ENCODE measurements around the gene PIBF1.
"Not testable (repeated sequence)": the region's sequence is repeated elsewhere in the genome, so short reads cannot be mapped to it uniquely, and the experiment has no call there.

Gene PIBF1

DNA sequence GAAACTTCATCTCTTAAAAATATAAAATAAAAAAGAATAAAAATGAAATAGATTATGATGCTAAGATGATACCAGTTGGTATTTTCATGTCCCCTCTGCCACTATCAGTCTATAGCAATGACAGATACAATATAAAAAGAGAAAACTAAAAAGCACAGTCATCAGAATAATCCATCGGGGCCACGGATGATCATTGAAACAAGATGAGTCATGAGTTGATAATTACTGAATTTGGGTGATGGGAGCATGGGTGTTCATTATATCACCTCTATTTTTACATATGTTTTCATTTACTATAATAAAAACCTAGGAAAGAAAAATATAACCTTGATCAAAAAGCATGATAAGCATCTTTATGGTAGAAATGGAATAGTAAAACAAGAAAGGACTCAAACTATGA lies 41.1 kb downstream of the PIBF1 start:
- no peak for DNase-seq

DNA sequence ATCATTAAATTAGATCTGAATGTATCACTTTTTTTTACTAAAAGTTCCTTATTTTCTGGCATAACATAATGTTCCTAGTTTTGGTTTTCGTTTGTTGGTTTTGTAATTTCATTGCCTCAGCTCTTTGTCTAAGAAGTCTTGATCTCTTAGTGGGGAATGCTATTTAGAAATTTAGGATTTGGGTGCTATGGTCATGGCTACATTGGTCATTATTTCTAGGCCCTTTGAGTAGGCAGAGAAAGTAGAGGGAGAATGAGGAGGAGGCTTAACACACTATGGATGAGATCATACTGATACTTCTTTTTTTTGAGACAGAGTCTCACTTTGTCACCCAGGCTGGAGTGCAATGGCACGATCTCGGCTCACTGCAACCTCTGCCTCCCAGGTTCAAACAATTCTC lies 41.8 kb downstream of the PIBF1 start:
- DNase-seq: no peak

DNA sequence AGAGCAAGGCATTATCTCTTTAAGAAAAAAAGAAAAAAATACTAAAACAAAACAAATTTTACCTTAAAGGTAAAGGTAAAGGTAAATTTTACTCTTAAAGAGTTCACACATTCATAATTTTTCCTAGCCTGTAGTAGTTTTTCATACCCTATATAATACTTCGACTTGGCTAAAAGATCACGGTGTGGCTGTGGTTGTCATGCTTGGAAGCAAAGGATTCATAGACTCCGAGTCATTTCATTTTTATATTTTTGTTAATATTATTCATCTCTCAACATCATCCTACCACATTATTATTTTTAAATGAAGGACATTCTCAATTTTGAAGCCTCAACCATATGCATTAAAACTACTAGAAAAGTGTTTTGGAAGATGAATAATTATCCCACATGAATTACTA lies 52.7 kb downstream of the PIBF1 start:
- DNase-seq: no peak

DNA sequence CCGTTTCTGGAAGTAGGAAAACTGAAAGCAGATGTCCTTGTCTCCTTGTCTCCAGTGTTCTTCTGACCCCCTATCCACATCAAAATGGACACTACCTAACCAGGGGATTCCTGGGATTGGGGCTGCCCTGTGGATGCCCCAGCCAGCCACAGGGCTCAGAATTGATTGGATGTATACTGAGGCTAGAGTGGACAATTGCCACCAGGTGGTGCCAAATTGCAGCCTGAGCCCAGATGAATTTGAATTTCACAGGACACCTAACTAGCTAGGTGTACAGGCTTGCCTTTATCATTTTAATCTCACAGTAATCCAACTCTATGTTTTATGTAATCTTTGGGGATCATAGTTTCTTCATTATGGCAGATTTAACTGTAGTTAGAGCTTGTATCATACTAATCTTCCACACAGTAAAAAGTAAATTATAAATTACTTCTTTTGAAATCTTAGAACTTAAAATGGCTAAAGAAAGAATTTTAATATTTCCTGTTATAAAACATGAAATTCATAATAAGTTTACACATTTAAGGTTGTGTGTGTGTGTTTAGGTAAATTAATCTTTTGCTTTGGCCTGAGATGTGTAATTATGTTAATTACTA lies 58.0 kb downstream of the PIBF1 start:
- DNase-seq: no peak

DNA sequence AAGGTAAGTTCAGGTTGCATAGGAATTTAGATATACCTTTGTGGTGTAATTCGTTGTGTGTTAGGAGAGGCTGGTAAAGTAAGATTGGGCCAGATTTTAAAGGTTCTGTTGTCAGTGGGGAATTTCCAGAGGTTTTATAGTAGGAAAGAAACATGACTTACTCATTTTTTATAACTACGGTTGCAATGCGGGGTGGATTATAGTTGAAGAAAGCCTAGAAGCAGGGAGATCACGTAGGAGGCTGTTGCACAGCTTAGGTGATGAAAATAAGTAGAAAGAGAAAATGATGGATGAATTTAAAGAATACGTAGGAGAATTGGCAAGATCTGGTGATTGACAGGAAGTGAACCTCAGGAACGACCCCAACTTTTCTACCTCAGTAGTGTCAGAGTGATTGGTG lies 61.1 kb downstream of the PIBF1 start:
- DNase-seq: no peak

DNA sequence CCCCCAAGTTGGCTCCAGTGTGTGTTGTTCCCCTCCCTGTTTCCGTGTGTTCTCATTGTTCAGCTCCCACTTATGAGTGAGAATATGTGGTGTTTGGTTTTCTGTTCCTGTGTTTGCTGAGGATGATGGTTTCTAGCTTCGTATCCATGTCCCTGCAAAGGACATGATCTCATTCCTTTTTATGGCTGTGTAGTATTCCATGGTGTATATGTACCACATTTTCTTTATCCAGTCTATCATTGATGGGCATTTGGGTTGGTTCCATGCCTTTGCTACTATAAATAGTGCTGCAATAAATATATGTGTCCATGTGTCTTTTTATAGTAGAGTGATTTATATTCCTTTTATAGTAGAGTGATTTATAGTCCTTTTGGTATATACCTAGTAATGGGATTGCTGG lies 63.2 kb downstream of the PIBF1 start:
- not testable (repeated sequence) for DNase-seq

DNA sequence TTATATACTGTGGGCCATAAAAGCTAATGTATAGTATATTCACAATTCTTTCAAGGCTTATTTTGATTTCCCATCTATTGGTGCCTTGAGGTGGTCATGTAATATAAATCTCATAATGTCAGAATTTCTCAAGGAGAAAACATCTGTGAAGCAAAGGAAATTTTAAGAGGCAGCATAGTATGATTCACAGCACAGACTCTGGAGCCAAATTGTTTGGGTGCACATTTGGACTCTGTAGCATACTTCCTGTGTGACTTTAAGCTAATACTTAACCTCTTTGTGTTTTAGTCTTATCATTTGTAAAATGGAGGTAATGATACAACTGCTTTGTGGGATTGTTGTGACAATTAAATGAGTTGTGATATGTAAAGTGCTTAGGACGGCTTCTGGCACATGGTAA lies 67.6 kb downstream of the PIBF1 start:
- DNase-seq: no peak

DNA sequence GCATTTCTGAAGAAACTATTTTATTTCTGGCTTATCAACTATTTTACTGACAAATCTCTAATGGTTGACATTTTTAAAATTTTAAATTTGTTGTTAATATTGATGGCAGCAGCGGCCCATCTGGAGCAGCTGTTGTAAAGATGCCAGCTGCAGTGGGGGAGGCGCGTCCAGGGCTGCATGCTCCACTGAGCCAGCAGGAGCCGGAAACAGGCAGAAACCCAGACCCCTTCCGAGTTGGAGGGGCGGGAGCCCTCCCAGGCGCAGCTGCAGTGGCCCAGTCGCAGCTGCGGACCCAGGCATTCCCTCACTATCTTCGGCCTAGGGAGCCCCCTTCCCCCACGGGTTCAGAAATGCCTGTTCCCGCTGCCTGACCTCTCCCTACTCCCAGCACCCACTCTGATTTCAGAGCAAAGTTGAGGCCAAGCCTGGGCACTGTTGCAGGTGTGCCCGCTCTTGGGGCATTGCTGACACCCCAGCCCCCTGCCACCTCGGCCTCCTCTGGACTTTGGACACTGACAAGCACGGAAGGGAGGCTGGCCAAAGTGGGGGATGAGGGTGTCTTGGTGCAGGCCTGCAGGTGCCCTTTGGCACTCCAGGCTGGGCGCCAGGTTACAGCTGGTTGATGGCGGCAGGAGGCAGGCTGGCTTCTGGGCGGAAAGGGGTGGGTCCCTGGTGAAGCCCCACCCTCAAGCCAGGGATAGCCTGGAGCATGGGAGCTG lies 69.2 kb downstream of the PIBF1 start:
- no peak for DNase-seq

DNA sequence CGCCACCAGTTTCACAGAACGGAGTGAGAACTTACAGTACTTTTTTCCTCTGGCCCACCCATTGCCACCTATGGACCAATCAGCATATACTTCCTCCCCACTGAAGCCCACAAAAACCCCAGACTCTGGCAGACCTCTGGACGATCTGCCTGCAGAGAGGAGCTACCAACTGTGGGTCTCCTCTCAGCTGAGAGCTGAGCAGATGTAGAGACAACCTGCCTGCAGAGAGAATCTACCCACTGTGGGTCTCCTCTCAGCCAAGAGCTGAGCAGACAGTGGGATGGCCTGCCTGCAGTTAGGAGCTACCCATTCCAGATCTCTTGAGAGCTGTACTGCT lies 69.7 kb downstream of the PIBF1 start:
- DNase-seq: no peak

DNA sequence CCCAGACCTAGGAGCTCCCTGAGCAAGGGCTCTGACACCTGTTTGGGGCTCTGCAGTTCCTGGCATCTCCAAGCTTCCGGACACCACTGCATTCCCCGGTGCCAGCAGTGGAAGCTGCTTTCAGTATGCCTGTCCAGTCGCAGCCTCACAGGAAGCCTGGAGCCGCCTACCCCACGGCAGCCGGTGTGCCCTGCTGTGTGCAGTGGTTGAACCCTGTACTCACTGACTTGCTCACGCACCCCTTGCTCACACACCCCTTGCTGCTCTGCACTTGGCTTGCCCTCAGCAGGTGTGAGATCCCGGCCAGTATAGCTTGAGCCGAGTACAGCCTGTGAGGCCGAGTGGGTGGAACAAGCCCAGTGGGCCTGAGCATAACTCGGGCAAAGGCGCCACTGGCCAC lies 70.3 kb downstream of the PIBF1 start:
- no peak for DNase-seq

DNA sequence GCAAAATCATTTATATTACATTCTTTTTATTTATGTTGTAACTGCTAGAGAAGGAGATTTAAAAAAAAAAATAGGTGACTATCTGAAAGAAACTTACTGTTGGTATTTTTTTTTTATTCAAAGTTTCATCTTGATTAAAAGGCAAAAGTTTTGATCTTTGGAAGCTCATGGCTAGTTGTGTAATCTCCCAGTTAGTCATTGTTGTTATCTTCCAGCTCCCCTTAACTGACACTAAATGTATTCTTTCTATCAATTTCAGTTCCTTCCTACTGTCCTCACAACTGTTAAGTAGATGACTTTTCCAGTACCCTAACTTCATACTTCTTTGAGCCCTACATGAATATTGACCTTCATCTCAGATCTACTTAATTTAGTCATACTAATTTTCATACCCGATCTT lies 71.1 kb downstream of the PIBF1 start:
- DNase-seq: no peak

DNA sequence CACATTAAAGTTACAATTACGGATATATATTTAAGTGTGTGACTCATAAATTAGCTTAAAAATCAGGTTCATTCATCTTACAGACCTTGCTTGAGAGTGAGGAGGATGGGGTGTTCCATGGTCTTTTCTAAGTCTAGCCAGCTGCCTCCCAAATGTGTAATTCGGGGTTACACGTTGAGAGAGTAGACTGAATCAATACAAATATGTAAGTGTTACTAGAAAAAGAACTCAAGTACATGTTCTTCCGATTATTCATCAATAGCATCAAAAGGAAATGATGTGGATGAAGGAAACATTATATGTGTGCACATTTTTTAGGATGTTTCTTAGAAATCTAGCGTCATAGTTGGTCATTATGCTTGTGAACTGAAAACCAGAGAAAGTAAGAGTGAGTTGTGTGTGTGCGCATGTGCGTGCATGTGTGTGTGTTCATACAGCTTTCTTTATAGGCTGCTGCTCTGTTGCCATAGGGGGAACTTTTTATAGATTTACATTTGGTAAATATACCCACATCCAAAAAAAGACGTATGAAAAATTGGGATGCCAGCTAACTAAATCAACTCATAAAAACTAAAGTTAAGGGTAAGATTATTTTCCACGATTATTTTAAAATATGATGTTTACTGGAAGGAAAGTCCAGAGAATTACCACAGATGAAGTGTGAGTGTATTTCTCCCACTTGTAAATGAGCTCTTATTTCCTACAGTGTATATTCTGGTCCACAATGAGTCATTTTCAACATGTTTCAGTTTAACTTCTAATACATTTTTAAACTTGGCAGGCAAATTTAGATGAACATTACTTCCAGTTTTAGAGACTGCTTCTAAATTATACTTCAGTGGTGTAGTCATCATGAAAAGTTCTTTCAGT lies 82.4 kb downstream of the PIBF1 start:
- no peak for DNase-seq

DNA sequence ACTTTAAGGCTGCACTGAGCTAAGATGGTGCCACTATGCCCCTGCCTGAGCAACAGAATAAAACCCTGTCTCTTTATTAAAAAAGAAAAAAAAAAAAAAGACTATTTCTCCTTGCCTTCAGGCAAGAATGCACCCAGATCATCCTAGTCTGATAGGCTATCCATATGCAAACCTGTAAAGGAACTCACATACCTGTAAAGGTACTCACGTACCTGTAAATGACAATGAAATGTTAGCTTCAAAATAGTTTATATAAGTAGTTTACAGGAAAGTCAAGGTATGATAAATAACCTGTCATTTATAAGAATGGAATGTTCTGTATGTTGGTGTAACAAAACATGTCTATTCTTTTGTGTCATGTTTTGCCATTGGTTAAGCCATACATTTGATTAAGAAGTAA lies 86.3 kb downstream of the PIBF1 start:
- DNase-seq: no peak

DNA sequence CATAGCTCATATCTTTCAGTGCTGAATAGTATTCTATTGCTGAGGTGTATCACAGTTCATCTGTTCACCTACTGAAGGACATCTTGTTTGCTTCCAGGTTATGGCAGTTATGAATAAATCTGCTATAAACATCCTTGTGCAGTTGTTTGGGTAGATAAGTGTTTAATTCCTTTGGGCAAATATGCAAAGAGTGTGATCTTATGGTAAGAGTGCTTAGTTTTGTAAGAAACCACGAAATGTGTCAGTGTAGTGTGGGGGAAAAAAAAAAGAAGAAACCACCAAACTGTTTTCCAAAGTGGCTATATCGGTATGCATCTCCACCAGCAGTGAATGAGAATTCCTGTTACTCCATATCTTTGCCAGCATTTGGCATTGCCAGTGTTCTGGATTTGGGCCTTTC lies 93.3 kb downstream of the PIBF1 start:
- DNase-seq: no peak

DNA sequence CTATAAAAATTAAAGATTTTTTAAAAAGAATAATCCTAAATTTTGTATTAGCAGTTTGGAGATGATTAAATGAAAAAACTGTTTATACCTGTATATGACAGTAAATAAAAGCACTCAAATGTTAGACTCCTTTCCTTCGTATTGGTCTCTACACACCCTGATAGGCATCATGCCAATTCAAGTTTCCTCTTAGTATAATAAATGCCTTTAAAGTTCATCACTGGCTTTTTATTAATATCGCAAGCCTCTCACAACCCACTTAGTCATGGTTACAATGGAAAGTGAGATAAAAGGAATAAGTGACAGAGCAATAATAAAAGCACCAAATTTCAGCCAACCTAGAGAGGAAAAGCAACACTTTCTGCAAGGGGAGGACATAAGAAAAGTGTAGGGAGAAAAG lies 102.2 kb downstream of the PIBF1 start:
- DNase-seq: no peak

DNA sequence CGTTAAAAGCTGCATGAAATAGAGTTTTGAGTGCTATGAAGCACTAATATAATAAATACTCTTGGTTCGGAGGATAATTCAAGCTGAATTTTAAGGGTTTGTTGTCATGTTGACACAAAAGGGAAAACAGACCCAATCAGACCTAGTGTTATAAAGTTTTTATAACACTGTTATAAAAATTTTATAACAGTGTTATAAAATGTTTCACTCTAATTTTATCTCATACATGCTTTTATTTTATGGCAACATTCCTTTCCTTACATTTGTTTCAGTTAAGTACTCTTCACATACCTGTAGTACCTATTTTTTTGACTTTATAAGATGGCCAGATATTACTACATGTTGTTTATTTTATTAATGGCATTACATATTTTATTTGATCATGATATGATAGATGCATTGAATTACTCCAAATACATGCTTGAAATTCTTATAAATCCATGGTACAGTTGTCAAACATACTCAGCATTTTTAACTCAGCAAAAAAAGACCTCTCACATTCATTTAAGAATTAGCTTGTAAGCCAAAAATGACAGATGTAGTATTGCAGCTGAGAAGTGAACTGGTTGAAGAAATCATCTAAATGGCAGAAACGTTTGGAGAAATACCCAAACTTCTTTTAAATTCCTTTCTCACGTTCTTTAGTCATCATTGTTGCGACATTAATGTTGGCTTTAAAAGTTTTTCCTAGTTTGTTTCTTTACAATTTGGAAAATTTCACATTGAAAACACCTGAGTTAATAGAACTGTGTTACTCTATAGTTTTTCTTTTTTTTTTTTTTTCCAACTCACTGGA lies 104.5 kb downstream of the PIBF1 start:
- no peak for DNase-seq

DNA sequence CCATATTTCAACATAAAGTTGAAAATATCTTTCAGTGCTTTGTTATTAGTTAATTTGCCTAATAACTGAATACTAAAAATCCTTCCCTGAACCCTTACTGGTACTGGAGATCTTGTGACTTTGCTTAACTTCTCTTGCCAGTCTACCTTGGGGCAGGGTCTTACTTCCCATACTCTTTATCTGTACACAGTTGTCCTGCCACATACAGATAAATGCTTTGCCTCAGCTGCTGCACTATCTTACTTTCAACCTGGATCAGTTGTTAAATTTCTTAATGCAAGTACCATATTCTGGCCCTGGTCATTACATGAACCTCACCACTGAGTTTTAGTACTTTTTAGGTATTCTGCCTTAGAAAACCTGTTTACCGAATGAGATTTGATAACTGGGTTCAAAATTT lies 107.6 kb downstream of the PIBF1 start:
- DNase-seq: no peak

DNA sequence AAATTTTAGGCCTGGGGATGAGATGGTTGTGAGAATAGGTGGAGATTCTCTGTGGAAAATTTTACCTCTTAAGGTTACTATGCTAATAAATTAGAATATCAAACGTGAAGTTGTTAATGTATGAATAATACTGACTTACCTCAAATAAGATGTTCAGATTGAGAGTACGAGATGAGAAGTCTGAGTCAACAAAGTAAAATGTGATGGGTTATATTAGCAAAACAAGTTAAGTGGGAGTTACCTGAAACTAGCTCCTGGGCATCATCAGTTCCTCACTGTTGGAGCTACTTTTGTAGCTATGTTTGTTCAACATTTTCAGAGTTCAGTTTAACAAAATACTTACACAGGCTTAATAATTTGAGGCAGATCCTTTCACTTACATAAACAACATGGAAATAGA lies 108.6 kb downstream of the PIBF1 start:
- DNase-seq: no peak

DNA sequence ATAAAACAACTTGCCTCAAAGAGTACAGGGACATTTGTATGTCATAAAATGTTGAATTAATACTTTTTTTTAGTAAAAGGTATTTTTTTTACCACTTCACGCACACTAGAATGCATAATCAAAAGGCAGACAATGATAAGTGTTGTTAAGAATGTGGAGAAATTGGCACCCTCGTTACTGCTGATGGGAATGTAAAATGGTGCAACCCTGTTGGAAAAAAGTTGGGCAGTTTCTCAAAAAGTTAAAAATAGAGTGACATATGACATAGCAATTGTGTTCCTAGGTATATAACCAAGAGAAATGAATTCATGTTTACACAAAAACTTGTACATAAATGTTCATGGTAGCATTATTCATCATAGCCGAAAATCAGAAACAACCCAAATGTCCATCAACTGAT lies 109.5 kb downstream of the PIBF1 start:
- no peak for DNase-seq

DNA sequence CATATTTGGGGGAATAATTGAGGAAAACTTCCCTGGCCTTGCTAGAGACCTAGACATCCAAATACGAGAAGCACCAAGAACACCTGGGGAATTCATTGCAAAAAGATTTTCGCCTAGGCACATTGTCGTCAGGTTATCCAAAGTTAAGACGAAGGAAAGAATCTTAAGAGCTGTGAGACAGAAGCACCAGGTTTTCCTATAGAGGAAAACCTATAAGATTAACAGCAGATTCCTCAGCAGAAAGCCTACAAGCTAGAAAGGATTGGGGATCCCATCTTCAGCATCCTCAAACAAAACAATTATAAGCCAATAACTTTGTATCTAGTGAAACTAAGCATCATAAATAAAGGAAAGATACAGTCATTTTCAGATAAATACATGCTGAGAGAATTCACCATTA lies 114.9 kb downstream of the PIBF1 start:
- DNase-seq: no peak

DNA sequence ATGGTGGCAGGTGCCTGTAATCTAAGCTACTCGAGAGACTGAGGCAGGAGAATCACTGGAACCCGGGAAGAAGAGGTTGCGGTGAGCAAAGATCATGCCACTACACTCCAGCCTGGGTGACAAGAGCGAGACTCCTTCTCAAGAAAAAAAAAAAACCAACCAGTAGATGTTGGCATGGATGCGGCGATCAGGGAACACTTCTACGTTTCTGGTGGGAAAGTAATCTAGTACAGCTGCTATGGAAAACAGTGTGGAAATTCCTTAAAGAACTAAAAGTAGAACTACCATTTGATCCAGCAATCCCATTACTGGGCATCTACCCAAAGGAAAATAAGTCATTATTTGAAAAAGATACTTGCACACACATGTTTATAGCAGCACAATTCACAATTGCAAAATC lies 119.6 kb downstream of the PIBF1 start:
- DNase-seq: not testable (repeated sequence)

DNA sequence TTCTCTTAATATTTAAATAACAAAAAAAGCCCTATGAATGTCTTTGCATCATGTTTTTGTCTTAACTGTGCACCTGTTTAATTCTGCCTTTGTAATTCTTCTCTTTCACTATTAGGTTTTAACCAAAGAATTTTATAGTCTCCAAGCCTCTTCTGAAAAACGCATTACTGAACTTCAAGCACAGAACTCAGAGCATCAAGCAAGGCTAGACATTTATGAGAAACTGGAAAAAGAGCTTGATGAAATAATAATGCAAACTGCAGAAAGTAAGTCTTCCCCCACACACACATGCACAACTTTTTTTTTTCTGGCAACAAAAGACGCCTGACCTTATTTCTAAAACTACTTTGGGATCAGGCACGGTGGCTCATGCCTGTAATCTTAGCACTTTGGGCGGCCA lies 126.5 kb downstream of the PIBF1 start:
- no peak for DNase-seq

DNA sequence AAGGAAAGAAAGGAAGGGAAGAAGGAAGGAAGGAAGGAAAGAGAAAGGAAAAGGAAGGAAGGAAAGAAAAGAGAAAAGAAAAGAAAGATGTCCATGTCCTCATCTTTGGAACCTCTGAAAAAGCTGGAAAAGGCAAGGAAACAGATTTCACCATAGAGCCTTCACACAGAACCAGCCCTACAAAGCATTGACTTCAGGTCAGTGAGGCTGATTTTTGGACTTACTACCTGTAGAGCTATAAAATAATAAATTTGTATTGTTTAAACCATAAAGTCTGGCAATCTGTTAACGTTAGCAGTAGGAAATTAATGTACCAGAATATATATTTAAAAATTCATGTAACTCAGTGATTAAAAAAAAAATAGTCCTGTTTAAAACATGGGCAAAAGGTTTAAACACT lies 130.0 kb downstream of the PIBF1 start:
- no peak for DNase-seq

DNA sequence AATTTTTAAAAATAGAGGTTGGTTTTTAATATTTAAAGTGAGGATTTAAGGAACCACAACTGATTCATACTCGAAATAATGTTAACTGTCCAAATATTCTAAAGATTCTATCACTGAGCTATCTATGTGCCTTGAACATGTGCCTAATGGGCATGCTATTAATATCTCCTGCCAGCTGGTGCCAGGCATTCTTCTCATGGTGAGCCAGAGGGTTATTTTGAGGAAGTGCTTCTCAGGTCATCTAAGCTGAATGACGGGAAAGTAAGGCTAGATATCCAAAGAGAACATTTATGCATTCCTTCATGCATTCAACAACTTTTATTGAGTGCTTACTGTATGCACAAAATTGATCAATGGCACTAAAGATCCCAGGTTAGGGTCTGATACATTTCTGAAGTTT lies 138.2 kb downstream of the PIBF1 start:
- DNase-seq: no peak

Data from CD4-positive, alpha-beta T cell treated with Interleukin-15 for 1 hour (primary cell).